Measurements from ENCODE around the gene TBL1X.

Gene TBL1X

GRCh38 chrX:9577555-9577954 lies 112.7 kb downstream of the TBL1X start:
- Histone ChIP-seq H3K4me1 (peaks cover 11% of the 10 kb centered on the region), H3K9me3 (no peaks in the 10 kb centered on the region), H3K36me3 (replicated peaks) (no peaks in the 10 kb centered on the region), H3K27me3 (ENCODE audit: low read depth) (no peaks in the 10 kb centered on the region), H3K4me3 (no peak overlapping the region)
- in situ Hi-C loops (cut with MboI; ENCODE audit: low sequenced_read_pairs) = no loop called here
- no peak for DNase-seq (ENCODE audit: low spot score in 2 of 2)

DNA sequence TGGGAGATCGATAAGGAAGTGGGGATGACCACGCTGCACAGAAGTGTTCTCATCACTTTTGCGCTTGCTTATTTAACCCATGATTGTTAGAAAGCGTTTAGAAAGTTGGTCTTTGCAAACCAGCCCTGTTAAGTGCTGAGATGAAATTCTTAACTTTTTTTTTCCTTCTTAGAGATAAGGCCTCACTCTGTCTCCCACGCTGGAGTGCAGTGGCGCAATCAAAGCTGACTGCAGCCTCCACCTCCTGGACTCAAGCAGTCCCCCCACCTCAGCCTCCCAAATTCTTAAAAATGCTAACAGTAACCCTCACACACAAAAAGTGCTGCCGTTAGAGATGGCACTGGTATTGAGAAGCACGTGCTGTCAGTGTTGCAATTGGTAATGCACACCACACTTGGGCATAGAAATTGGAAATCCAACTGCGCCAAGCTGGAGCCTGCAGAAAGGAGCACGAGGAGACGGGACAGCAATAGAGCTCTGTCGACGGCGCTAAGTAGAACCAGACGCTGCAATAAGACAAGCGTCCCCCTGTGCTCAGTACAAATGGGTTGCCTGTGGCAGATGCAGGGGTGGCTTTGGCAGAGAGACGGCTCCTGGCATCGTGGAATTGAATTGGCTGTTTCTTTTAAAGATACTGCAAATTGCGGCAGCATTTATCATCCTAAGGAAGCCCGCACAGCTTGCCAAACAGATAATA lies 113.4 kb downstream of the TBL1X start:
- in situ Hi-C loops (cut with MboI; ENCODE audit: low sequenced_read_pairs) = no loop called here
- DNase-seq (ENCODE audit: low spot score in 2 of 2) = no peak

DNA sequence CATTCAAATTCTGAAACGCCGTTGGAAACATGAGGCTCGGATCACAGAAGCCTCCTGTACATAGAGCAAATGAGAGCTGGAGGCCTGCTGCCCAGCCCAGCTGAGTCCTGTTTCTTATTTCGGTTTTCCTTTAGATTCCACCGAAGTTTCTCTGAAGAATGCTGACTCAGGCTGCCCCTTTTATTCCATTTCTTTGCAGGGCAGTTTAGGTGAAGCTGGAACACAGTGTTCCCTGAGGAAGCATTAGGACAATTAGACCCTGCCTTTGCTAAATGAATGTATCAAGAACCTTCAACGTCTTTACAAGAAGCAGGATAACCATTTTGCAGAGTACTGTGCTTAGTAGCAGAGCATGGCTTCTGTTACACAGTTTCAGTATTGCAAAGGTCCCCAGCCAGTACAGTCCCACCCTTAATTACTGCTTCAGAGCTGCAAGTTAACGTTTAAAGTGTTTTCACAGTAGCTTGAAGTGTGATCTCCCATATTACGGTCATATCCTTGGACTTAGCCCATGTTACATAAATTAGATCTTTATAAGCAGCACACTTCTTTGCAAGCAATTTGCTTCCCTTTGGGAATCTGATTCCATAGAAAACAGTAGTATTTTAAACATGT lies 117.0 kb downstream of the TBL1X start:
- no peak overlapping the region for H3K4me3 ChIP-seq
- no peaks in the 10 kb centered on the region for H3K9me3 ChIP-seq
- peaks cover 14% of the 10 kb centered on the region for H3K4me1 ChIP-seq
- no peaks in the 10 kb centered on the region for H3K27me3 ChIP-seq (ENCODE audit: low read depth)
- DNase-seq (ENCODE audit: low spot score in 2 of 2) = no peak
- no peaks in the 10 kb centered on the region for H3K36me3 ChIP-seq (replicated peaks)
- in situ Hi-C loops (cut with MboI; ENCODE audit: low sequenced_read_pairs) = no loop called here

More for the DNA sequence above, 113.4 kb downstream of the TBL1X start:
- H3K9me3 ChIP-seq = no peaks in the 10 kb centered on the region
- no peak overlapping the region for H3K4me3 ChIP-seq
- peaks cover 4% of the 10 kb centered on the region for H3K4me1 ChIP-seq
- H3K27me3 ChIP-seq (ENCODE audit: low read depth) = no peaks in the 10 kb centered on the region
- no peaks in the 10 kb centered on the region for H3K36me3 ChIP-seq (replicated peaks)

DNA sequence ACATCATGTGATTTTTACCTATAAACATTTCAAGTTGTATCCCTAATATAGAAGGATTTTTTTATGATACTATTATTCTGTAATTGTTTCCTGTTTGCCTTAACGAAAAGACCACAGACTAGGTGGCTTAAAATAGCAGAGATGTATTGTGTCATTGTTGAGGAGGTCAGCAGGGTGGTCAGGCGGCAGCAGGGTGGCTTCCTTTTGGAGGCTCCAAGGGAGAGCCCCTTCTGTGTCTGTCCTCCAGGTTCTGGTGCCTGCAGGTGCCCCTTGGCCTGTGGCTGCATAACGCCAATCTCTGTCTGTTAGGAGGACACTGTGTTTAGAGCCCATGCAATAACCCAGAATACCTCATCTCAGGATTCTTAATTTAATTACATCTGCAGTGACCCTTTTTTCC lies 118.1 kb downstream of the TBL1X start:
- Histone ChIP-seq H3K27me3 (ENCODE audit: low read depth) (no peaks in the 10 kb centered on the region), H3K4me3 (no peak overlapping the region), H3K9me3 (no peaks in the 10 kb centered on the region), H3K36me3 (replicated peaks) (no peaks in the 10 kb centered on the region), H3K4me1 (peaks cover 14% of the 10 kb centered on the region)
- in situ Hi-C loops (cut with MboI; ENCODE audit: low sequenced_read_pairs) = no loop called here
- no peak for DNase-seq (ENCODE audit: low spot score in 2 of 2)

GRCh38 chrX:9586992-9587392 lies 122.1 kb downstream of the TBL1X start:
- in situ Hi-C loops (cut with MboI; ENCODE audit: low sequenced_read_pairs) = no loop called here
- Histone ChIP-seq H3K36me3 (replicated peaks) (no peaks in the 10 kb centered on the region), H3K4me3 (no peak overlapping the region), H3K27me3 (ENCODE audit: low read depth) (no peaks in the 10 kb centered on the region), H3K9me3 (no peaks in the 10 kb centered on the region), H3K4me1 (peaks cover 14% of the 10 kb centered on the region)
- no peak for DNase-seq (ENCODE audit: low spot score in 2 of 2)

DNA sequence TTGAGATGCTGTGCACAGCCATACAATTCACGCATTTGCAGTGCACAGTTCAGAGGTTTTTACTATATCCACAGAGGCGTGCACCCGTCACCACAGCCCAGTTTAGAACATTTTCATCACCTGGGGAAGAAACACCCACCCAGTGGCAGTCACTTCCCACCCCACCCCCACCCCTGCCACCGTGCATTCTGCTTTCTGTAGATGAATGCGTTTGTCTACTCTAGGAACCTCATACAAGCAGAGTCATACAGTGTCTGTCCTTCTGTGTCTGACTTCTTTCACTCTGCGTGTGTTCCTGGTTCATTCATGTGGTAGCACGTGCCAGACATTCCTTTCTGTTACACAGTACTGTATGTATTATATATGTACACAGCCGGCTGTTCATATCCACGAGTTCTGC lies 122.8 kb downstream of the TBL1X start:
- no peak overlapping the region for H3K4me3 ChIP-seq
- no peaks in the 10 kb centered on the region for H3K36me3 ChIP-seq (replicated peaks)
- H3K4me1 ChIP-seq = peaks cover 14% of the 10 kb centered on the region
- no peak for DNase-seq (ENCODE audit: low spot score in 2 of 2)
- H3K9me3 ChIP-seq = no peaks in the 10 kb centered on the region
- in situ Hi-C loops (cut with MboI; ENCODE audit: low sequenced_read_pairs) = no loop called here
- H3K27me3 ChIP-seq (ENCODE audit: low read depth) = no peaks in the 10 kb centered on the region

- Histone ChIP-seq H3K36me3 (replicated peaks) (no peaks in the 10 kb centered on the region), H3K27me3 (ENCODE audit: low read depth) (no peaks in the 10 kb centered on the region), H3K9me3 (no peaks in the 10 kb centered on the region), H3K4me1 (no peaks in the 10 kb centered on the region), H3K4me3 (no peak overlapping the region)
- DNase-seq (ENCODE audit: low spot score in 2 of 2) = no peak
- in situ Hi-C loops (cut with MboI; ENCODE audit: low sequenced_read_pairs) = no loop called here
Measured at GRCh38 chrX:9591496-9591895, 126.6 kb downstream of the TBL1X start.

DNA sequence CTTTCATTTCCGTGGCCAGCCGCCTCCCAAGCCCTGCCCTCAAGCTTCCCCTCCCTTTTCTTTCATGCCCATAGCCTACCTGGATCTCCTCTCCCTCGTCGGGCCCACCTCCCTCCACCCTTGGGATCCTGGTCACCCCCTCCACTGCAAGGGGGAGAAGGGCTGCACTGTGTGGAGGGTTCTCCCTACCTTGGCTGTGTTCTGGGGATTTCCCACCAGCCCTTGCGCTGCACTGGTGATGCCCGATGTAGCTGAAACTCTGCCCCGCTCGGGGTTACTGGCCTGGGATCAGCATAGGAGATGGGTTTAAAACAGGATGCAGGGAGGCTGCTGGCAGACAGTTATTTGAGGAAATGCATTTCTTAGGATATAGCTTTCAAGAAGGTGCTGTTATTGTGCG lies 128.9 kb downstream of the TBL1X start:
- Histone ChIP-seq H3K4me3 (no peak overlapping the region), H3K4me1 (no peaks in the 10 kb centered on the region), H3K36me3 (replicated peaks) (no peaks in the 10 kb centered on the region), H3K27me3 (ENCODE audit: low read depth) (no peaks in the 10 kb centered on the region), H3K9me3 (no peaks in the 10 kb centered on the region)
- no peak for DNase-seq (ENCODE audit: low spot score in 2 of 2)
- in situ Hi-C loops (cut with MboI; ENCODE audit: low sequenced_read_pairs) = no loop called here

DNA sequence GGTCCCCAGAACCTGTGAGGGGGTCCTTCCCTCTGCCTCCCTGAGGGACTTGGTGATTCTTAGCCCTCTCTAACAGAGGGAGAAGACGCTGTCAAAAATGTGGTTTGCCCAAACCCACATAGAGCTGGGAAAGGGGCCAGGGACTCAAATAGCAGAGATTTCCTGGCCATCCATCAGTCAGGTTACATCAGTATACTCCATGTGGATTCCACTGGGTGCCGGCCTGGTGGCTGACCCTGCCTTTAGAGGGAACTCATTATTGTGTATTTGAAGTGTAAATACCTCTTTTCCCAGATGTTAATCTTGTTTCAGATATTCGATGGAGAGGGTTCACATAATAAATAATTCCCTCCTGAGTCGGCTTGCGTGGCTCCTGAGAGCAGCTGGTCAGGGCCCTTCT lies 130.3 kb downstream of the TBL1X start:
- Histone ChIP-seq H3K9me3 (no peaks in the 10 kb centered on the region), H3K27me3 (ENCODE audit: low read depth) (no peaks in the 10 kb centered on the region), H3K36me3 (replicated peaks) (no peaks in the 10 kb centered on the region), H3K4me1 (no peaks in the 10 kb centered on the region), H3K4me3 (no peak overlapping the region)
- DNase-seq (ENCODE audit: low spot score in 2 of 2) = no peak
- in situ Hi-C loops (cut with MboI; ENCODE audit: low sequenced_read_pairs) = no loop called here

DNA sequence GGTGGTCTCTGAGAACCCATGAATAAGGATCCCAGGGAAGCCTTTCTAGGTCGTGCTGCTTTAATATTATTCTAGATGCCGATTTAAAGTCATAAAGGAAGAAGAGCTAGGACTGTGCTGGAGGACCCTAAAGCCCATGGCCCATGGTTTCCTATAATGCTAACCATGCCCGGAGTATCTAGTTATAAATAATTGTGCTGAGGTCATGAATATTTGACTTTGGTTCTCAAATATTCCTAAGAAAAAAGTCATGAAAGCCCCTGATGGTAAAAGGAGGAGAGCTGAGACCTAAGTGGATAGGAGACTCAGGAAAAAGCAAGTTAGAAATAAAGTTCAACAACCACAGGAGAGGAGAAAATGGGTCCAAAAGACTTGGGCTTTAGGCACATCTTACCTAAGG lies 132.0 kb downstream of the TBL1X start:
- no peak overlapping the region for H3K4me3 ChIP-seq
- no peaks in the 10 kb centered on the region for H3K9me3 ChIP-seq
- H3K4me1 ChIP-seq = no peaks in the 10 kb centered on the region
- in situ Hi-C loops (cut with MboI; ENCODE audit: low sequenced_read_pairs) = no loop called here
- no peak for DNase-seq (ENCODE audit: low spot score in 2 of 2)
- no peaks in the 10 kb centered on the region for H3K36me3 ChIP-seq (replicated peaks)
- no peaks in the 10 kb centered on the region for H3K27me3 ChIP-seq (ENCODE audit: low read depth)

- Histone ChIP-seq H3K4me1 (no peaks in the 10 kb centered on the region), H3K4me3 (no peak overlapping the region), H3K9me3 (no peaks in the 10 kb centered on the region), H3K36me3 (replicated peaks) (no peaks in the 10 kb centered on the region), H3K27me3 (ENCODE audit: low read depth) (no peaks in the 10 kb centered on the region)
- in situ Hi-C loops (cut with MboI; ENCODE audit: low sequenced_read_pairs) = no loop called here
- DNase-seq (ENCODE audit: low spot score in 2 of 2) = no peak
Measured at GRCh38 chrX:9597361-9598035, 132.6 kb downstream of the TBL1X start.

DNA sequence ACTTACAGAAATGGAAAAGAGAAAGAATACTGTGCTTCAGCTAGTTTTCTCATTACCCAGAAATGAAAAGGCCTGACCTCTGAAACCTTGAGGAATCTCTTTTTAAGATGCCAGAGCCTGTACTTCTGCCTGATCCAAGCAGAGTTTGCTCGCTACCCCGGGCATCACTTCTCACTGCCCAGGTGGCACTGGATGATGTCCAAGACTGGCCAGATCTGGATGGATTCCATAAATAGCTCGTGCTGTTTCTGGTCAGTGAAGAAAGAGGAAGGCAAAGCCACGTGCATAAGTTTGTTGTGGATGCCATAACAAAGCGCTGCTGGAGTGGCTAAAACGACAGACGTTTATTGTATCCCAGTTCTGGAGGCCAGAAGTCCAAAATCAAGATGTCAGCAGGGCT lies 133.5 kb downstream of the TBL1X start:
- in situ Hi-C loops (cut with MboI; ENCODE audit: low sequenced_read_pairs) = no loop called here
- Histone ChIP-seq H3K4me1 (no peaks in the 10 kb centered on the region), H3K4me3 (no peak overlapping the region), H3K36me3 (replicated peaks) (no peaks in the 10 kb centered on the region), H3K9me3 (no peaks in the 10 kb centered on the region), H3K27me3 (ENCODE audit: low read depth) (no peaks in the 10 kb centered on the region)
- no peak for DNase-seq (ENCODE audit: low spot score in 2 of 2)

GRCh38 chrX:9604111-9604907 lies 139.5 kb downstream of the TBL1X start:
- Histone ChIP-seq H3K4me1 (no peaks in the 10 kb centered on the region), H3K4me3 (no peak overlapping the region), H3K9me3 (no peaks in the 10 kb centered on the region), H3K27me3 (ENCODE audit: low read depth) (no peaks in the 10 kb centered on the region), H3K36me3 (replicated peaks) (no peaks in the 10 kb centered on the region; the same call in 1 of the 2 replicates)
- DNase-seq (ENCODE audit: low spot score in 2 of 2) = no peak
- in situ Hi-C loops (cut with MboI; ENCODE audit: low sequenced_read_pairs) = no loop called here

- no peak overlapping the region for H3K4me3 ChIP-seq
- in situ Hi-C loops (cut with MboI; ENCODE audit: low sequenced_read_pairs) = no loop called here
Measured at GRCh38 chrX:9604908-9605306, 140.0 kb downstream of the TBL1X start.

More at GRCh38 chrX:9604908-9605306, 140.0 kb downstream of the TBL1X start:
- H3K9me3 ChIP-seq = no peaks in the 10 kb centered on the region
- H3K36me3 ChIP-seq (replicated peaks) = no peaks in the 10 kb centered on the region; the same call in 1 of the 2 replicates
- H3K27me3 ChIP-seq (ENCODE audit: low read depth) = no peaks in the 10 kb centered on the region
- no peaks in the 10 kb centered on the region for H3K4me1 ChIP-seq
- no peak for DNase-seq (ENCODE audit: low spot score in 2 of 2)

Measured in HAP-1 (cell line).